ENCODE data around the gene AHRR. TPM values are rescaled to one million over a fixed set of nuclear protein-coding genes. Genes with fewer than 3 reads are reported as not detected.

Gene AHRR
- total RNA-seq, 1 donor from 2014 or later = 11.3 TPM

DNA sequence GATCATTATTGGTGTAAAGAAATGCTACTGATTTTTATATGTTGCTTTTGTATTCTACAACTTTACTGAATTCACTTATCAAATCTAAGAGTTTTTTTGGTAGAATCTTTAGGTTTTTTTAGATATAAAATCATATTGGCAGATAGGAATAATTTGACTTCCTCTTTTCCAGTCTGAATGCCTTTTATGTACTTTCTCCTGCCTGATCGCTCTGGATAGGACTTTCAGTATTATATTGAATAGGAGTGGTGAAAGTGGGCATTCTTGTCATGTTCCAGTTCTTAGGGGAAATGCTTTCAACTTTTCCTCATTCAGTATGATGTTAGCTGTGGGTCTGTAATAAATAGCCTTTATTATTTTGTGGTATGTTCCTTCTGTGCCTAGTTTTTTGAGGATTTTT lies 8.3 kb downstream of the AHRR start:
- no peak overlapping the region for H3K27ac ChIP-seq
- H3K4me3 ChIP-seq = no peak overlapping the region
- ATAC-seq (no peak), DNase-seq (no peak)
- no peaks in the 10 kb centered on the region for H3K4me1 ChIP-seq
- H3K9me3 ChIP-seq = no peaks in the 10 kb centered on the region
- TF ChIP-seq, protein P1, sequence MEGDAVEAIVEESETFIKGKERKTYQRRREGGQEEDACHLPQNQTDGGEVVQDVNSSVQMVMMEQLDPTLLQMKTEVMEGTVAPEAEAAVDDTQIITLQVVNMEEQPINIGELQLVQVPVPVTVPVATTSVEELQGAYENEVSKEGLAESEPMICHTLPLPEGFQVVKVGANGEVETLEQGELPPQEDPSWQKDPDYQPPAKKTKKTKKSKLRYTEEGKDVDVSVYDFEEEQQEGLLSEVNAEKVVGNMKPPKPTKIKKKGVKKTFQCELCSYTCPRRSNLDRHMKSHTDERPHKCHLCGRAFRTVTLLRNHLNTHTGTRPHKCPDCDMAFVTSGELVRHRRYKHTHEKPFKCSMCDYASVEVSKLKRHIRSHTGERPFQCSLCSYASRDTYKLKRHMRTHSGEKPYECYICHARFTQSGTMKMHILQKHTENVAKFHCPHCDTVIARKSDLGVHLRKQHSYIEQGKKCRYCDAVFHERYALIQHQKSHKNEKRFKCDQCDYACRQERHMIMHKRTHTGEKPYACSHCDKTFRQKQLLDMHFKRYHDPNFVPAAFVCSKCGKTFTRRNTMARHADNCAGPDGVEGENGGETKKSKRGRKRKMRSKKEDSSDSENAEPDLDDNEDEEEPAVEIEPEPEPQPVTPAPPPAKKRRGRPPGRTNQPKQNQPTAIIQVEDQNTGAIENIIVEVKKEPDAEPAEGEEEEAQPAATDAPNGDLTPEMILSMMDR (IDR thresholded peaks at IDR 0.05) = no peak
- no peaks in the 10 kb centered on the region for H3K36me3 ChIP-seq
- intact Hi-C loops (cut with DNase I) = no loop called here
- no peaks in the 10 kb centered on the region for H3K27me3 ChIP-seq

DNA sequence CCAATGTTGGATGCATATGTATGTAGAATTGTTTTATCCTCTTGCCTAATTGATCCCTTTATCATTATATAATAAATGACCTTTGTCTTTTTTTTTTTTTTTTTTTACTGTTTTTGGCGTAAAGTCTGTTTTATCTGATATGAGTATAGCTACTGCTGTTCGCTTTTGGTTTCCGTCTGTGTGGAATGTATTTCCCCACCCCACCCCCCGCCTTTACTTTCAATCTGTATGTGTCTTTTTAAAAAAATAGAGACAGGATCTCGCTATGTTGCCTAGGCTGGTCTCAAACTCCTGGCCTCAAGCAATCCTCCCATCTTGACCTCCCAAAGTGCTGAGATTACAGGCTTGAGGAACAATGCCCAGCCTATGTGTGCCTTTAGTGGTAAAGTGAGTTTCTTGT lies 11.3 kb downstream of the AHRR start:
- Histone ChIP-seq H3K9me3 (no peaks in the 10 kb centered on the region), H3K27me3 (no peaks in the 10 kb centered on the region), H3K4me1 (no peaks in the 10 kb centered on the region), H3K36me3 (no peaks in the 10 kb centered on the region), H3K27ac (no peak overlapping the region), H3K4me3 (no peak overlapping the region)
- no peak for DNase-seq
- ATAC-seq = no peak
- intact Hi-C loops (cut with DNase I) = no loop called here
- TF ChIP-seq, protein P1 (IDR thresholded peaks at IDR 0.05) = no peak

DNA sequence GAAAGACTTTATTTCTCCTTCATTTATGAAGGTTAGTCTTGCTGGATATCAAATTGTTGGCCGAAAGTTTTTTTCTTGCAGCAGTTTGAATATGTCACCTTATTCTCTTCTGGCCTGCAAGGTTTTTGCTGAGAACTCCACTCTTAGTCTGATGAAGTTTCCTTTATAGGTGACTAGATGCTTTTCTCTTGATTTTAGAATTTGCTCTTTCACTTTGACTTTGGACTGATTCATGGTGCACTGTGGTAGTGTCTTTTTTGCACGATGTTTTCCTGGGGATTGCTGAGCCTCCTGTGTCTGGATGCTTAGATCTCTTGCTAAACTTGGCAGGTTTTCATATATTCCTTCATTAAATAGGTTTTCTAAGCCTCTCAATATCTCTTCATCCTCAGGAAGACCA lies 12.4 kb downstream of the AHRR start:
- DNase-seq = no peak
- Histone ChIP-seq H3K36me3 (no peaks in the 10 kb centered on the region), H3K9me3 (no peaks in the 10 kb centered on the region), H3K27me3 (no peaks in the 10 kb centered on the region), H3K4me3 (no peak overlapping the region), H3K4me1 (no peaks in the 10 kb centered on the region), H3K27ac (no peak overlapping the region)
- ATAC-seq = no peak
- TF ChIP-seq, protein P1 (IDR thresholded peaks at IDR 0.05) = no peak
- intact Hi-C loops (cut with DNase I) = no loop called here

DNA sequence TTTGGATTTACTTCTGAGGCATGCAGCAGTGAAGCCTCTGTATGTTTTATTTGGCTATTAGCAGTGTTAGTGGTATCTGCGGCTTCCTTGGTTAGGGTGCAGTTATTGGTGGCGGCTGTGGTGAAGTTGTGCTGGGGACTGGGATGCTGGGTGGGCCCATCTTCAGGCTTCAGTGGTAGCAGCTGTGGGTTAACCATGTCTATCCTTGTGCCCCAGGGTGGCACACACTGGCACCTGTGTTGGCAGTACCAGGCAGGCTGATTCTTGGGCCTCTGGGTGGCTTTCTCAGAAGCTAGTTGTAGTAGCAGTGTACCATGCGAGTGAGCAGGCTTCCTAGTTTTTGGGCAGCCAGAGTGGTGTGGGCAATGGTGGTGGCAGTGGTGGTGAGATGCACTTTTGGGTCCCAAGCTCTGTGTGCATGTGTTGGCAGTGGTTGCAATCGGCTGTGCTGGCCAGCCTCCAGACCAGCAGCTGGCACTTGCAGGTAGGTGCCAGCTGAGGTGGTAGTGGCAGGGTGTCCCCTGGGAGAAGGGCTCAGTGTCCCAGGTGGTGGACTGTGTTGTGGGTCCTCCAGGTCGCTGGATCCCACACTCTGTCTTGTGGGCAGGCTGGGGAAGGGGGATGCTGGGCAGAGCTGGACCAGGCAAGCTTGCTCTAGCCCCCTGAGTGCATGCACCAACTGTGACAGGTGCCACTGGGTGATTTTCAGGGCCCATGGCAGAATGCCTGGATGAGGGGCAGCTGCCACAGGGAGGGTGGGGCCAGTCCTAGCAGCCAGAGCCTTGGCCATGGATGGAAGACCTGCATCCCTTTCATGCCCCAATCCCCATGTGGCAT lies 13.6 kb downstream of the AHRR start:
- ATAC-seq (peak; percentile 17), DNase-seq (no peak)
- Histone ChIP-seq H3K27me3 (no peaks in the 10 kb centered on the region), H3K4me3 (no peak overlapping the region), H3K4me1 (no peaks in the 10 kb centered on the region), H3K9me3 (no peaks in the 10 kb centered on the region), H3K27ac (no peak overlapping the region), H3K36me3 (no peaks in the 10 kb centered on the region)
- intact Hi-C loops (cut with DNase I) = no loop called here
- TF ChIP-seq, protein P1 (IDR thresholded peaks at IDR 0.05) = no peak

DNA sequence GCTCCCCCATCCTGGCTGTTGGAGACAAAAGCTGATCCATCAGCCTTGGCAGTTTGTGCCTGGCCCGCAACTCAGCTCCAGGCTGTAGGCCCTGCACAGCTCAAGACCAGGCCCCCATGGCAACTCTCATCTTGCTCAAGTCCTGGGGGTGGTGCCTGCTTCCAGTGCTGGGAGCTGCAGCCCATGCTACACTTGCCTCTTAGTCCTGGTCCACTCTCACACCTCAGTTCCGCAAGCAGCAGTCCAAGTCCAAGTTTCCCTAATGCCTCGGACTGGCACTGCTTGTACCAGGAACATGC lies 14.2 kb downstream of the AHRR start:
- intact Hi-C loops (cut with DNase I) = no loop called here
- H3K9me3 ChIP-seq = no peaks in the 10 kb centered on the region
- H3K36me3 ChIP-seq = no peaks in the 10 kb centered on the region
- no peak overlapping the region for H3K4me3 ChIP-seq
- no peak overlapping the region for H3K27ac ChIP-seq
- DNase-seq (no peak), ATAC-seq (no peak)
- TF ChIP-seq, protein P1 (IDR thresholded peaks at IDR 0.05) = no peak
- H3K27me3 ChIP-seq = no peaks in the 10 kb centered on the region
- H3K4me1 ChIP-seq = no peaks in the 10 kb centered on the region

Measured in upper lobe of right lung (tissue), 1 donor.